ENCODE results near the gene PRKCE.
A peak's percentile ranks its signal among the peaks of the same experiment; 100 is the strongest.

Gene PRKCE

GRCh38 chr2:45721150-45721549 lies 69.7 kb downstream of the PRKCE start:
- no peaks in the 10 kb centered on the region for H3K36me3 ChIP-seq (ENCODE audit: control insufficient read depth in 1 of 2, insufficient read depth in 2 of 2, low read depth in 1 of 2, low read length in 2 of 2)

GRCh38 chr2:45722477-45722876 lies 71.0 kb downstream of the PRKCE start:
- Histone ChIP-seq H2BK12ac (ENCODE audit: low read length in 2 of 2) (no peak overlapping the region), H3K23ac (ENCODE audit: low read length in 2 of 2) (no peak overlapping the region), H2AFZ (ENCODE audit: low read depth, low read length) (no peak overlapping the region), H3K9ac (ENCODE audit: low read length) (no peak overlapping the region), H3K4me1 (ENCODE audit: control insufficient read depth, insufficient read depth, low read depth, low read length) (peaks cover 1% of the 10 kb centered on the region), H2BK120ac (ENCODE audit: low read depth, low read length) (no peak overlapping the region), H3K36me3 (ENCODE audit: control insufficient read depth in 1 of 2, insufficient read depth in 2 of 2, low read depth in 1 of 2, low read length in 2 of 2) (no peaks in the 10 kb centered on the region), H4K8ac (ENCODE audit: low read length) (no peak overlapping the region), H3K9me3 (ENCODE audit: control insufficient read depth, low read length) (no peaks in the 10 kb centered on the region), H3K4me2 (ENCODE audit: low read length, poor library complexity, severe bottlenecking) (no peak overlapping the region), H4K91ac (ENCODE audit: low read length) (no peak overlapping the region), H3K79me1 (replicated peaks; ENCODE audit: low read length, poor library complexity, severe bottlenecking) (peaks cover 2% of the 10 kb centered on the region), H3K4me3 (ENCODE audit: insufficient read depth in 1 of 2, low read depth in 1 of 2, low read length in 2 of 2) (no peak overlapping the region), H3K14ac (ENCODE audit: low read length in 2 of 2) (no peak overlapping the region), H2AK5ac (ENCODE audit: low read length, severe bottlenecking) (no peak overlapping the region), H3K4ac (ENCODE audit: low read depth in 1 of 2, low read length in 2 of 2) (no peak overlapping the region), H3K27ac (ENCODE audit: low read length, poor library complexity, severe bottlenecking) (no peak overlapping the region), H2BK5ac (ENCODE audit: low read depth, low read length, poor library complexity, severe bottlenecking) (no peak overlapping the region), H2BK15ac (ENCODE audit: low read depth, poor library complexity, severe bottlenecking) (no peak overlapping the region), H3K27me3 (ENCODE audit: control insufficient read depth in 1 of 2, insufficient read depth in 1 of 2, low read length in 2 of 2) (no peaks in the 10 kb centered on the region), H3K18ac (ENCODE audit: low read depth in 1 of 2, low read length in 2 of 2) (no peak overlapping the region)
- WGBS, result 94% methylated on average over 5 of the region's 5 CpGs
- DNase-seq, result no peak

More at GRCh38 chr2:45721150-45721549, 69.7 kb downstream of the PRKCE start:
- Histone ChIP-seq H3K4me1 (ENCODE audit: control insufficient read depth, insufficient read depth, low read depth, low read length) (peaks cover 1% of the 10 kb centered on the region), H2BK120ac (ENCODE audit: low read depth, low read length) (no peak overlapping the region), H2AK5ac (ENCODE audit: low read length, severe bottlenecking) (no peak overlapping the region), H2BK12ac (ENCODE audit: low read length in 2 of 2) (no peak overlapping the region), H3K27me3 (ENCODE audit: control insufficient read depth in 1 of 2, insufficient read depth in 1 of 2, low read length in 2 of 2) (no peaks in the 10 kb centered on the region), H3K27ac (ENCODE audit: low read length, poor library complexity, severe bottlenecking) (no peak overlapping the region), H2BK15ac (ENCODE audit: low read depth, poor library complexity, severe bottlenecking) (no peak overlapping the region), H2BK5ac (ENCODE audit: low read depth, low read length, poor library complexity, severe bottlenecking) (no peak overlapping the region), H3K4me3 (ENCODE audit: insufficient read depth in 1 of 2, low read depth in 1 of 2, low read length in 2 of 2) (no peak overlapping the region), H3K9me3 (ENCODE audit: control insufficient read depth, low read length) (no peaks in the 10 kb centered on the region), H3K4ac (ENCODE audit: low read depth in 1 of 2, low read length in 2 of 2) (no peak overlapping the region), H2AFZ (ENCODE audit: low read depth, low read length) (no peak overlapping the region), H3K23ac (ENCODE audit: low read length in 2 of 2) (no peak overlapping the region), H3K18ac (ENCODE audit: low read depth in 1 of 2, low read length in 2 of 2) (no peak overlapping the region), H4K91ac (ENCODE audit: low read length) (no peak overlapping the region), H3K9ac (ENCODE audit: low read length) (no peak overlapping the region), H4K8ac (ENCODE audit: low read length) (no peak overlapping the region), H3K4me2 (ENCODE audit: low read length, poor library complexity, severe bottlenecking) (no peak overlapping the region), H3K14ac (ENCODE audit: low read length in 2 of 2) (no peak overlapping the region), H3K79me1 (replicated peaks; ENCODE audit: low read length, poor library complexity, severe bottlenecking) (peaks cover 2% of the 10 kb centered on the region)
- DNase-seq, result no peak
- WGBS, result 100% methylated on average over 1 of the region's 1 CpG

- Histone ChIP-seq H2AK5ac (ENCODE audit: low read length, severe bottlenecking) (no peak overlapping the region), H2AFZ (ENCODE audit: low read depth, low read length) (no peak overlapping the region), H3K23ac (ENCODE audit: low read length in 2 of 2) (no peak overlapping the region), H3K4me3 (ENCODE audit: insufficient read depth in 1 of 2, low read depth in 1 of 2, low read length in 2 of 2) (no peak overlapping the region), H3K4me1 (ENCODE audit: control insufficient read depth, insufficient read depth, low read depth, low read length) (peaks cover 1% of the 10 kb centered on the region), H2BK15ac (ENCODE audit: low read depth, poor library complexity, severe bottlenecking) (no peak overlapping the region), H3K9ac (ENCODE audit: low read length) (peak overlapping the region; percentile 37), H3K4me2 (ENCODE audit: low read length, poor library complexity, severe bottlenecking) (no peak overlapping the region), H2BK120ac (ENCODE audit: low read depth, low read length) (no peak overlapping the region), H3K9me3 (ENCODE audit: control insufficient read depth, low read length) (no peaks in the 10 kb centered on the region), H2BK5ac (ENCODE audit: low read depth, low read length, poor library complexity, severe bottlenecking) (no peak overlapping the region), H4K8ac (ENCODE audit: low read length) (no peak overlapping the region), H3K14ac (ENCODE audit: low read length in 2 of 2) (no peak overlapping the region), H2BK12ac (ENCODE audit: low read length in 2 of 2) (no peak overlapping the region), H3K4ac (ENCODE audit: low read depth in 1 of 2, low read length in 2 of 2) (no peak overlapping the region), H3K27me3 (ENCODE audit: control insufficient read depth in 1 of 2, insufficient read depth in 1 of 2, low read length in 2 of 2) (no peaks in the 10 kb centered on the region), H3K79me1 (replicated peaks; ENCODE audit: low read length, poor library complexity, severe bottlenecking) (peaks cover 5% of the 10 kb centered on the region), H3K18ac (ENCODE audit: low read depth in 1 of 2, low read length in 2 of 2) (no peak overlapping the region), H3K36me3 (ENCODE audit: control insufficient read depth in 1 of 2, insufficient read depth in 2 of 2, low read depth in 1 of 2, low read length in 2 of 2) (no peaks in the 10 kb centered on the region), H4K91ac (ENCODE audit: low read length) (no peak overlapping the region), H3K27ac (ENCODE audit: low read length, poor library complexity, severe bottlenecking) (no peak overlapping the region)
- WGBS, result 91% methylated on average over 2 of the region's 2 CpGs
- DNase-seq, result no peak
Observed at GRCh38 chr2:45723857-45724256, 72.4 kb downstream of the PRKCE start.

GRCh38 chr2:45724335-45724734 lies 72.9 kb downstream of the PRKCE start:
- Histone ChIP-seq H2AFZ (ENCODE audit: low read depth, low read length) (no peak overlapping the region), H2AK5ac (ENCODE audit: low read length, severe bottlenecking) (no peak overlapping the region), H3K4me3 (ENCODE audit: insufficient read depth in 1 of 2, low read depth in 1 of 2, low read length in 2 of 2) (peak overlapping the region in 1 of 2 experiments; percentile 30), H3K18ac (ENCODE audit: low read depth in 1 of 2, low read length in 2 of 2) (no peak overlapping the region), H3K4me2 (ENCODE audit: low read length, poor library complexity, severe bottlenecking) (no peak overlapping the region), H2BK5ac (ENCODE audit: low read depth, low read length, poor library complexity, severe bottlenecking) (no peak overlapping the region), H3K27me3 (ENCODE audit: control insufficient read depth in 1 of 2, insufficient read depth in 1 of 2, low read length in 2 of 2) (no peaks in the 10 kb centered on the region), H4K8ac (ENCODE audit: low read length) (no peak overlapping the region), H4K91ac (ENCODE audit: low read length) (no peak overlapping the region), H3K9me3 (ENCODE audit: control insufficient read depth, low read length) (no peaks in the 10 kb centered on the region), H3K4ac (ENCODE audit: low read depth in 1 of 2, low read length in 2 of 2) (no peak overlapping the region), H3K27ac (ENCODE audit: low read length, poor library complexity, severe bottlenecking) (no peak overlapping the region), H3K4me1 (ENCODE audit: control insufficient read depth, insufficient read depth, low read depth, low read length) (peaks cover under 1% of the 10 kb centered on the region), H3K23ac (ENCODE audit: low read length in 2 of 2) (no peak overlapping the region), H2BK15ac (ENCODE audit: low read depth, poor library complexity, severe bottlenecking) (no peak overlapping the region), H3K14ac (ENCODE audit: low read length in 2 of 2) (no peak overlapping the region), H2BK12ac (ENCODE audit: low read length in 2 of 2) (no peak overlapping the region), H3K79me1 (replicated peaks; ENCODE audit: low read length, poor library complexity, severe bottlenecking) (peaks cover 5% of the 10 kb centered on the region), H2BK120ac (ENCODE audit: low read depth, low read length) (no peak overlapping the region), H3K36me3 (ENCODE audit: control insufficient read depth in 1 of 2, insufficient read depth in 2 of 2, low read depth in 1 of 2, low read length in 2 of 2) (no peaks in the 10 kb centered on the region), H3K9ac (ENCODE audit: low read length) (peak overlapping the region; percentile 37)
- peak; percentile 7 for DNase-seq
- 100% methylated on average over 1 of the region's 2 CpGs for WGBS

Measured in mesenchymal stem cell (in vitro differentiated cells and primary cell).